ENCODE measurements around the gene ADGRD1.

The ADGRD1 gene

DNA sequence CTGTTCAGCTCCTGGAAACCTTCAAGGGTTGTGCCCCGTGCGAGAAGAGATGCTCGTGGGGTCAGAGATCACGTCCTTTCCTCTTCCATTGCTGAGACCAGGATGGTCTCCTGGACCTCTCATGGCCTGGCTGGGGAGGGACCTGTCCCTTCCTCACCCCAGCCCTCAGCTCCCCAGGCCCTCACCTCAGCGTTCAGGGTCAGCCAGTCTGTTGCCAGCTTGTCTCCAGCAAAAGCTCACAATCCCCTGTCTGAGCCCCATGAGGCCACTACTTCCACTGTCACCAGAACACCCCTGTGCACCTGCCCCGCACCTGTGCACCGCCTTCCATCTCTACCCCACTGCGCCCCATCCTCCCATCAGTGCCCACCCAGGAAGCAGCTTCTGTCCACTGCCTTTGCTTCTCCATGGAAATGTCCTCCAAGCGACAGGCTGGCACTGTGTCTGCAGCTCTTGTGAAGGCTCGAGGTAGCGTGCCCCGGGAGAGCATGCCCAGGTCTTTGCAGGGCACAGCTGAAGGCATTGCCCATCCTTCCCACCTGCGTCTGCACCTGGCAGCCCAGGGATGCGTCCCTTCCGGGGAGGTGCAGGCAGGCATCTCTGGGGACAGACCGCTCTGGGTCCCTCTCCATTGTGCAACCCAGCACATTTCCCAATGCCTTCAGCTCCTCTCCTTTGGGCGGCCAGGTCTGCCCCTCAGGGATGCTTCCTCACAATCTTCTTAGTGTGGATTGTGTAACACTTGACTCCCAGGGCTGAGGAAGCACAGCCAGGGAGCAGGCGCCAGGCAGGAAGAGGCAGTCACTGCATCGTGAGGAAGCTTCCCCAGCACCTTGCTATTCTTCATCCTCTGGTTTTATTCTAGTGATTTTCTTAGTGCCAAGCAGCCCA lies 179.6 kb downstream of the ADGRD1 start:
- no peak for DNase-seq (ENCODE audit: low read depth in 2 of 3, low spot score in 1 of 3)

DNA sequence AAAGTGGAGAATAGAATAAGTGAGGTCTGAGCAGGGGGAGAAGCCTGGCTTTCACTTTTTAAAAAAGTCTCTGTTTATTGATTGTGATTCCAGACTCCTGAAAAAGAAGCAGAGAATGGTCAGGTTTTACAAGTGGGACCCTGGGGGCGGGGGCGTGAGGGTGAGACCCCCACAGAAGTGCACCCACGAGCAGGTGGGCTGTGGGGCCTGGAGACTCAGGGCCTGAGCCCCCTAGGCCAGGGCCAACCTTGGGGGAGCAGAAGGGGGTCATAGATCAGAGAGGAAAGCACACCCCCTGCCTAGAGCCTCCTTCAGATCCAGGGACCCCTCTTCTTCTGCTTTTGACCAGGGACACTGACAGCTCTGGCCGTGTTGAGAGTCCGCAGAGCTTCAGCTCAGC lies 180.3 kb downstream of the ADGRD1 start:
- no peak for DNase-seq (ENCODE audit: low read depth in 2 of 3, low spot score in 1 of 3)

GRCh38 chr12:131134523-131135310 lies 181.0 kb downstream of the ADGRD1 start:
- DNase-seq (ENCODE audit: low read depth in 2 of 3, low spot score in 1 of 3): no peak

DNA sequence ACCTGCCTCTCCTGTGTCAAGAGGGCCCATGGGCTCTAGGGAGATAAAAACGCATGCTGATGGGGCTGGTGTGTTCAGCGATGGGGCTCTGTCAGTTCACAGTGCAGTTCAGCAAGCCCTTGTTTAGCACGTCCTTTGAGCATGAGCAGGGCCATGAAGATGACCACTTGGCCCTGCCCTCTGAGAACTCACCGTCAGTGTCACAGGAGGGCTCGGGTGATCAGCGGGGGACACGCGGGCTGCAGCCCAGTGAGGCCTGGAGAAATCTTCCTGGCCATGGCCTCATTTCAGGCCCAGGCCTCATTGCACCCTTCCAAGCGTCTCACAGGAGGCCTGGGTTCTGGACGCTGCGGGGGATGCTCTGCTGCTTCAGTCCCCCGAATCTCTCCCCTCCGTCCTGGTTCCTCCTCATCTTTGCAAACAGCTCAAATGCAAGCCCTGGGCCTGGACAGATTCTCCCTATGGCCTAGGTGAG lies 181.6 kb downstream of the ADGRD1 start:
- DNase-seq (ENCODE audit: low read depth in 2 of 3, low spot score in 1 of 3): no peak

GRCh38 chr12:131135786-131136538 lies 182.3 kb downstream of the ADGRD1 start:
- no peak for DNase-seq (ENCODE audit: low read depth in 2 of 3, low spot score in 1 of 3)

DNA sequence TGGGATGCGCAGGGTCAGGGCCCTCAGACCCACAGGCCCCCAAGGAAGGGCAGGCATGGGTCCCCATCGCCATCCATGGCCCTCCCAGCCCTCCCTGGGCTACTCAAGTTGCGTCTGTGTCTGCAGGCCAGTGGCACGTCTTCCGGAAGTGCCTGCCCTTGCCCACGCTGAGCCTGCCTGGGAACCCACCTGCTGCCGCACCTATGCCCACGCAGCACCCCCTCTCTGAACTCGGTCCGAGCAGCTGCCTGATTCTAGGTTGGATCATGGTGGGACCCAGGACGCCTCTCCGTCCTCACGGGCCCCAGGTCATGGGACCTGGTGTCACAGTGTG lies 182.8 kb downstream of the ADGRD1 start:
- DNase-seq (ENCODE audit: low read depth in 2 of 3, low spot score in 1 of 3): no peak

GRCh38 chr12:131137009-131137835 lies 183.5 kb downstream of the ADGRD1 start:
- DNase-seq (ENCODE audit: low read depth in 2 of 3, low spot score in 1 of 3): no peak

GRCh38 chr12:131137836-131138637 lies 184.3 kb downstream of the ADGRD1 start:
- DNase-seq (ENCODE audit: low read depth in 2 of 3, low spot score in 1 of 3): no peak

DNA sequence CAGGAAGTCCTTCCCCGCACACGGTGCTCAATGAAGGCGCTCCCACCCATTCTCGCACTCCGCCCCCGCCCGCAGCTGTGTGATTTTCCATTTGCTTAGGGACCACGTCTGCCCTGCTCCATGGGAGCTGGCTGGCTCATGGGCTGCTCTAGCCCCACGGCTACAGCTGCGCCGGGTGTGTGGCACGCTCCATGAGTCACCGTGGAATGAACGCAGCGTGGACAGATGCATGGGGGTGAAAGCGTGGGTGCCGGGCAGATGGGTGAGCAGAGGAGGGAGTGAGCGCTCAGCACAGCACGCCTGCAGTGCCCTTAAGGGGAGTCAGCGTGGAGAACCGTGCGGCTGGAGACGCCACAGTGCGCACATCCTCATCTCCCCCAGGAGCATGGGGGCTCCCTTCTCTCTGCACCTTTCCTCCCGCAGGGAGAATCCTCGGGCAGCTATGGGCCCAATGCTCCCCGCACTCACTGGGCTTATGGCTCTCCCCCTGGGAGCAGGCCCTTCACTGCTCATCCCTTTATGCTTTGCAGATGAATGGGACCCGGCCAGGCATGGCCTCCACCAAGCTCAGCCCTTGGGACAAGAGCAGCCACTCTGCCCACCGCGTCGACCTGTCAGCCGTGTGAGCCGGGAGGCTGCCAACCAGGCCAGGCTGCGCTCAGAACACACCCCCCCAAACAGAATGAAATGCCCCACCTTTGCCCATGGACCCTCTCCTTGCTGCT lies 185.1 kb downstream of the ADGRD1 start:
- no peak for DNase-seq (ENCODE audit: low read depth in 2 of 3, low spot score in 1 of 3)

GRCh38 chr12:131139363-131140068 lies 185.8 kb downstream of the ADGRD1 start:
- DNase-seq (ENCODE audit: low read depth in 2 of 3, low spot score in 1 of 3): no peak

GRCh38 chr12:131140069-131140435 lies 186.3 kb downstream of the ADGRD1 start:
- no peak for DNase-seq (ENCODE audit: low read depth in 2 of 3, low spot score in 1 of 3)

DNA sequence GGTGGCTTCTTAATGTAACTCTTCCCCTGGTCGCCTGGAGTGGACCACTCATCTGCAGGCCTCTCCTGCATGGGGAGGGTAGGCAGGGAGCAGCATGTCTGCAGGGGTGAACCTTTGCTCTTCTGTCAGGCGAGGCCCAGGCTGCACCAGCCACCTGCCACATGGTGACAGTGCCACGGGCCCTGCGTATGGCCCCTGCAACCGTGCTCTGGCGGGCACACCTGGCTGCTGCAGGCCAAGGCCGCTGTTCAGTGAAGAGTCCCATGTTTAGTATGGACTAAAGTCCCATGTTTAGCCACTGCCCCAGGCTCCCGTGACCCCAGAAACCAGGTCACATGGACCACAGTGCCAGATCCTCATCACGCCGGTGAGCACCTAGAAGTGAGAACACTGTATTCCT lies 187.0 kb downstream of the ADGRD1 start:
- DNase-seq (ENCODE audit: low read depth in 2 of 3, low spot score in 1 of 3): no peak

DNA sequence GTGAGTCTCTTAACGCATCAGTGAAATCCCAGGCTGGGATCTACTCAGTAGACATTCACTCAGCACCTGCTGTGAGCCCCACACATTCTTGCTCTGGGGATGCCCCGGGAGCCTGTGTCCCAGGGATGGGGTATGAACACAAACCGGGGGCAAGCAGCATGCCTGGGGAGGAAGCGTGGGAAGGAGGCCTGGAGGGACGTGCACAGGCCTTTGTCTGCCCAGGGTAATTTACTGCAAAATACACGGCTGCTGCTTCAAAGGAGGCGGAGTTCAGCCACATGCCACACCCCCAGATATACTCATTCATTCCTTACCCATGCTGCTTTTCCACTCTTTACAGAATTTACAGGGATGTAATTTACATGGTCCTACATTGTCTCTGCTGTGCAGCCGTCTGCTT lies 187.8 kb downstream of the ADGRD1 start:
- no peak for DNase-seq (ENCODE audit: low read depth in 2 of 3, low spot score in 1 of 3)

DNA sequence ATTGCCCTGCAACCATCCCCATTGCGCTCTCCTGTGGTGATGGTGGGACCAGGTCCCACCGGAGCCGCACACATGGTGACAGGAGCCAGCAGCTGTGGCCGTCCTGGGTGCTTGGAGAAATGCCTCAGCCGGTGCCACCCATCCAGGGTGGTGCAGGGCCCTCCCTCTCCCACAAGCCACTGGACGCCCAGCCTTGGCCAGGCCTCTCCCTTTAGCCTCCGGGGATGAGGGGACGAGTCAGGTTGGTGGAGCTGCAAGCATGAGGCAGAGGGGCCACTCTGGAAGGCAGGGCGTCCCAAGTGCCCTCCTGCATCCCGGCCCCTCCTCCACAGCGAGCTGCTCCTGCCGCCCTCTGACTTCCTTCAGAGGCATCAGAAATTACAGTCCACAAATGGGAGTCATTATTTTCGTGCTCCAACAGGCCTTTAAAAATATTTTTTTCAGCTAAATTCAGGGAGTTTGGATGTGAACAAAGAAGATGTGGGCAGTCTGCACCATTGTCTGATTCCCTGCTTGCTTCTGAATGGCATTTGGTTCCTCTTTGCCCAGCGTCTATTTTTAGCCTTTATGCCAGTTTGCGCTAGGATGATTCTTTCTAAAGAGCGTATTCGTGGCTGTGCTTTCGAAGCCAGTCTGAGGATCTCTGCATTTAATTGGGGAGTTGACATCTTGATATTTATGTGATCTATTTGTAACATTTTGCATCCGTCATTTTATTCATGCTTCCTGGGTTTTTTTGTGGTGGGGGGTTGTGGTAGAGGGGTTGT lies 189.4 kb downstream of the ADGRD1 start:
- DNase-seq (ENCODE audit: low read depth in 2 of 3, low spot score in 1 of 3): no peak

- DNase-seq (ENCODE audit: low read depth in 2 of 3, low spot score in 1 of 3): no peak
Measured at GRCh38 chr12:131146173-131146675, 192.5 kb downstream of the ADGRD1 start.

- DNase-seq (ENCODE audit: low read depth in 2 of 3, low spot score in 1 of 3): no peak
Measured at GRCh38 chr12:131147293-131147692, 193.6 kb downstream of the ADGRD1 start.

- DNase-seq (ENCODE audit: low read depth in 2 of 3, low spot score in 1 of 3): no peak
Measured at GRCh38 chr12:131147894-131148293, 194.2 kb downstream of the ADGRD1 start.

Measured in stimulated activated CD4-positive, alpha-beta T cell treated with anti-CD3 and anti-CD28 coated beads, Interleukin-12 subunit alpha, Interleukin-12 subunit beta, amount 100 ng/mL, for 48 hours (primary cell).